ENCODE measurements around the gene ACIN1. TPM values are rescaled to one million over a fixed set of nuclear protein-coding genes. Genes with fewer than 3 reads are reported as not detected.

The ACIN1 gene
- total and polyA plus RNA-seq, 2 of the 13 experiments (the other 11 are each of a cell fraction or from before 2014, with no cell fraction given): 165 to 183 TPM

- TF ChIP-seq U2AF2 (IDR thresholded peaks at IDR 0.05; ENCODE audit: low read depth, low read length) (no peak), TEAD3 (CRISPR knock-in tag; optimal IDR thresholded peaks at IDR 0.05; ENCODE audit: borderline replicate concordance) (peak; percentile 7), HOMEZ (CRISPR knock-in tag; IDR thresholded peaks at IDR 0.05; ENCODE audit: low read depth) (no peak), REST (IDR thresholded peaks at IDR 0.05; ENCODE audit: borderline replicate concordance in 1 of 2, low read depth in 1 of 2, low read length in 2 of 2) (no peak), ZBTB8A (CRISPR knock-in tag; IDR thresholded peaks at IDR 0.05; ENCODE audit: borderline replicate concordance, low read depth) (no peak), FOXJ3 (CRISPR knock-in tag; IDR thresholded peaks at IDR 0.05; ENCODE audit: borderline replicate concordance) (no peak), ZNF331 (CRISPR knock-in tag; IDR thresholded peaks at IDR 0.05) (0 out of 2 replicates have a peak, but pooled peaks have one; percentile 18), ZNF282 (IDR thresholded peaks at IDR 0.05; ENCODE audit: partially characterized antibody) (no peak), GMEB2 (CRISPR knock-in tag; IDR thresholded peaks at IDR 0.05; ENCODE audit: low read depth) (no peak), MED1 (CRISPR knock-in tag; IDR thresholded peaks at IDR 0.05) (no peak), ZC3H13 (CRISPR knock-in tag; IDR thresholded peaks at IDR 0.05) (no peak), EEA1 (CRISPR knock-in tag; IDR thresholded peaks at IDR 0.05; ENCODE audit: borderline replicate concordance) (no peak; the same call in 1 of the 2 replicates), ZMAT5 (CRISPR knock-in tag; IDR thresholded peaks at IDR 0.05; ENCODE audit: borderline replicate concordance, low read depth) (no peak), HNRNPK (IDR thresholded peaks at IDR 0.05; ENCODE audit: low read depth, low read length, poor library complexity, severe bottlenecking) (no peak), ZNF784 (CRISPR knock-in tag; IDR thresholded peaks at IDR 0.05; ENCODE audit: borderline replicate concordance) (no peak), ZNF256 (CRISPR knock-in tag; conservative IDR thresholded peaks at IDR 0.05) (no peak), NCOA1 (CRISPR knock-in tag; IDR thresholded peaks at IDR 0.05) (no peak), ZBTB26 (CRISPR knock-in tag; IDR thresholded peaks at IDR 0.05; ENCODE audit: borderline replicate concordance) (no peak; the same call in 1 of the 2 replicates), MYC (CRISPR knock-in tag; IDR thresholded peaks at IDR 0.05; ENCODE audit: borderline replicate concordance) (no peak), ZSCAN12 (CRISPR knock-in tag; IDR thresholded peaks at IDR 0.05) (no peak)
Observed at GRCh38 chr14:23033251-23033727, 61.6 kb downstream of the ACIN1 start (continued).

All from HepG2 (cell line).